GM23248 (cell line): Measurements from ENCODE around the gene KIFC3. TPM values are rescaled to one million over a fixed set of nuclear protein-coding genes. Genes with fewer than 3 reads are reported as not detected.

Source experiments
- DNase-seq: peaks from one replicate; pipeline ENCODE4 v3.0.0-alpha.2; 2015
- H2AFZ ChIP-seq: fragments of 200-600 bp; sonication (generic); 2 replicates; pipeline ENCODE4 v1.6.1; 2016; ENCODE audit warnings: antibody characterized with exemption
- H3F3A ChIP-seq: fragments of 200-600 bp; sonication (generic); 2 replicates; pipeline ENCODE4 v1.6.1; 2016; ENCODE audit warnings: mild to moderate bottlenecking, antibody characterized with exemption, mixed run types; ENCODE audit not compliant: insufficient read depth
- H3K27ac ChIP-seq: fragments of 200-600 bp; sonication (generic); 2 replicates; pipeline ENCODE4 v1.5.1; 2016; ENCODE audit warnings: mild to moderate bottlenecking
- H3K27me3 ChIP-seq: fragments of 200-600 bp; sonication (generic); replicated peaks from 2 replicates; pipeline ENCODE4 v1.6.1; 2016; ENCODE audit warnings: mild to moderate bottlenecking; ENCODE audit not compliant: insufficient read depth
- H3K36me3 ChIP-seq: fragments of 200-600 bp; sonication (generic); 2 replicates; pipeline ENCODE4 v1.6.1; 2016; ENCODE audit warnings: low read depth, mild to moderate bottlenecking
- H3K4me1 ChIP-seq: fragments of 200-600 bp; sonication (generic); 2 replicates; pipeline ENCODE4 v1.6.1; 2016; ENCODE audit warnings: mild to moderate bottlenecking; ENCODE audit not compliant: insufficient read depth
- H3K4me2 ChIP-seq: fragments of 200-600 bp; sonication (generic); one replicate; pipeline ENCODE4 v1.6.1; 2016; ENCODE audit warnings: mild to moderate bottlenecking; ENCODE audit not compliant: unreplicated experiment
- H3K4me3 ChIP-seq: fragments of 200-600 bp; sonication (generic); 2 replicates; pipeline ENCODE4 v1.5.1; 2016; ENCODE audit warnings: mild to moderate bottlenecking
- H3K79me2 ChIP-seq: fragments of 200-600 bp; sonication (generic); 2 replicates; pipeline ENCODE4 v1.6.1; 2016; ENCODE audit warnings: mild to moderate bottlenecking; ENCODE audit not compliant: insufficient read depth
- H3K9ac ChIP-seq: fragments of 200-600 bp; sonication (generic); 2 replicates; pipeline ENCODE4 v1.6.1; 2016; ENCODE audit warnings: mild to moderate bottlenecking
- H3K9me2 ChIP-seq: fragments of 200-600 bp; sonication (generic); 2 replicates; pipeline ENCODE4 v1.6.1; 2016; ENCODE audit warnings: mixed run types, mild to moderate bottlenecking, moderate library complexity; ENCODE audit not compliant: insufficient read depth
- H3K9me3 ChIP-seq: fragments of 200-600 bp; sonication (generic); one replicate; pipeline ENCODE4 v1.6.1; 2017; ENCODE audit warnings: low read depth
- H4K20me1 ChIP-seq: fragments of 200-600 bp; sonication (generic); 2 replicates; pipeline ENCODE4 v1.6.0; 2016; ENCODE audit not compliant: insufficient read depth
- EZH2 ChIP-seq: fragments of 200-600 bp; sonication (generic); IDR thresholded peaks from 2 replicates; pipeline ENCODE4 v1.6.1; 2018; ENCODE audit warnings: antibody characterized with exemption, mild to moderate bottlenecking; ENCODE audit not compliant: insufficient read depth, poor library complexity, severe bottlenecking
- EZH2phosphoT487 ChIP-seq: fragments of 200-600 bp; sonication (generic); IDR thresholded peaks from 2 replicates; pipeline ENCODE4 v1.6.1; 2018; ENCODE audit warnings: antibody characterized with exemption, moderate library complexity, mild to moderate bottlenecking, low read depth; ENCODE audit not compliant: insufficient read depth
- WGBS, 2 experiments: methylation state at CpG; one replicate each; pipeline ENCODE4 v1.1.6; 2015 to 2017; ENCODE audit warnings: low lambda C conversion rate in 2 of 2, low coverage in 1 of 2; ENCODE audit errors: missing lambda C conversion rate in 2 of 2; 5-methylcytosine and 5-hydroxymethylcytosine counted together
- in situ Hi-C: fragments of 300-500 bp; cut with MboI; formaldehyde crosslinking; loops from 2 replicates; pipeline ENCODE4 v1.15.0; 2020
- polyA plus RNA-seq: library from polyadenylated mRNA; unstranded; fragments of >200 nt; fragmentation: Nextera tagmentation; extraction: Ambion mirVana; gene quantifications from 2 replicates; pipeline ENCODE4 v1.2.1, GENCODE V29; 2016
- total RNA-seq: library from RNA; depleted of rRNA; stranded (reverse); fragments of >200 nt; shearing (Covaris generic); gene quantifications from 2 replicates; pipeline ENCODE4 v1.2.3, GENCODE V29; 2014

Gene KIFC3
- total and polyA plus RNA-seq, 2 experiments from 2014 or later, result 27.0 to 65.3 TPM

DNA sequence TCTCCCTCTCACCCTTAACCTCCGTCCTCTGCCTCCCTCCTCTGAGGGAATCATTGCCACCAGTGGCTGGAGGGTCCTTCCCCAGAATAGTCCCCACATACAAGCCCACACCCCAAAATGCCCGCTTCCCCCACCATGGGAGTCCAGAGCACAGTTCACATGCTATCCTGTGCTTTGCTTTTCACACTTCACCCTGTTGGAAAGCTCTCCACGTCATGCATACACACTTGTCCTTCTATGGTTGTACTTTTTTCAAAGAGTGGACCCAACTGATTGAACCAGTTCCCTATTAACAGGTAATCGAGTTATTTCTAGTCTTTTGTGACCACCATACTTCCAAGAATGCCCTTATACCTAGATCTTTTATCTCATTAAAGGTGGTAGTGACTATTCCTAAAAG lies 23.8 kb upstream of the KIFC3 start:
- in situ Hi-C loops, result no loop called here
- TF ChIP-seq EZH2 (no peak), EZH2phosphoT487 (no peak)
- no peaks in the 10 kb centered on the region for H3F3A ChIP-seq
- DNase-seq, result no peak
- H2AFZ ChIP-seq, result no peak overlapping the region
- 33 to 37% methylated on average over 4 of the region's 4 CpGs for WGBS, 2 experiments
- H3K4me3 ChIP-seq, result no peak overlapping the region
- H3K79me2 ChIP-seq, result no peaks in the 10 kb centered on the region
- no peak overlapping the region for H3K4me2 ChIP-seq
- H3K9me3 ChIP-seq, result no peaks in the 10 kb centered on the region
- H3K27me3 ChIP-seq, result peaks cover 23% of the 10 kb centered on the region
- H3K27ac ChIP-seq, result no peak overlapping the region
- H3K9me2 ChIP-seq, result no peaks in the 10 kb centered on the region
- no peak overlapping the region for H3K9ac ChIP-seq
- H4K20me1 ChIP-seq, result no peaks in the 10 kb centered on the region
- no peaks in the 10 kb centered on the region for H3K4me1 ChIP-seq
- H3K36me3 ChIP-seq, result no peaks in the 10 kb centered on the region

GRCh38 chr16:57825298-57826044 lies 23.2 kb upstream of the KIFC3 start:
- Histone ChIP-seq H3K27ac (no peak overlapping the region), H3K4me2 (no peak overlapping the region), H3K4me1 (no peaks in the 10 kb centered on the region), H3K4me3 (no peak overlapping the region), H3K9me3 (no peaks in the 10 kb centered on the region), H3K9ac (no peak overlapping the region), H3K9me2 (no peaks in the 10 kb centered on the region), H3F3A (no peaks in the 10 kb centered on the region), H3K36me3 (no peaks in the 10 kb centered on the region), H3K79me2 (no peaks in the 10 kb centered on the region), H4K20me1 (no peaks in the 10 kb centered on the region), H2AFZ (no peak overlapping the region), H3K27me3 (peaks cover 23% of the 10 kb centered on the region)
- in situ Hi-C loops, result no loop called here
- DNase-seq, result no peak
- TF ChIP-seq EZH2 (no peak), EZH2phosphoT487 (no peak)
- 33 to 41% methylated on average over 6 of the region's 6 CpGs for WGBS, 2 experiments

GRCh38 chr16:57824888-57825287 lies 22.6 kb upstream of the KIFC3 start:
- no peaks in the 10 kb centered on the region for H3K36me3 ChIP-seq
- no peaks in the 10 kb centered on the region for H3K4me1 ChIP-seq
- H3K9me3 ChIP-seq, result no peaks in the 10 kb centered on the region
- H2AFZ ChIP-seq, result no peak overlapping the region
- no peak overlapping the region for H3K4me2 ChIP-seq
- no peaks in the 10 kb centered on the region for H3K9me2 ChIP-seq
- H3K9ac ChIP-seq, result no peak overlapping the region
- no peak for TF ChIP-seq EZH2
- no peak for TF ChIP-seq EZH2phosphoT487
- H3K27me3 ChIP-seq, result peaks cover 23% of the 10 kb centered on the region
- H3K27ac ChIP-seq, result no peak overlapping the region
- H3F3A ChIP-seq, result no peaks in the 10 kb centered on the region
- no peaks in the 10 kb centered on the region for H3K79me2 ChIP-seq
- DNase-seq, result no peak
- in situ Hi-C loops, result no loop called here
- H4K20me1 ChIP-seq, result no peaks in the 10 kb centered on the region
- WGBS, 2 experiments, result 65 to 66% methylated on average over 2 of the region's 2 CpGs
- no peak overlapping the region for H3K4me3 ChIP-seq

DNA sequence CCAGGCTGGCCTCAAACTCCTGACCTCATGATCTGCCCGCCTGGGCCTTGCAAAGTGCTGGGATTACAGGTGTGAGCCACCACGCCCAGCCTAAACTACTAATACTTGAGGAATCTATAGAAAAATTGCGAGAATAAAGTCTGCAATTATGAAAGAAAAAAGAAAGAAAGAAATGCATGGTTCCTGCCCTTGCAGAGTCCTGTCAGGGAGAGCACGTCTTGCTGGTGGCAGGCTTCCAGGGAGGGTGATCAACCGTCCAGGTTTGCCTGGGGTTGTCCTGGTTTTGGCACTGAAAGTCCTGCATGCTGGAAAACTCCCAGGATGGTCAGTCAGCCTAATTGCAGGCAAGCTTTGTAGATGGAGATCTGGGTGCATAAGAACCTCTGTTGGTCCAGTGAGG lies 21.5 kb upstream of the KIFC3 start:
- Histone ChIP-seq H3K9ac (no peak overlapping the region), H3K36me3 (no peaks in the 10 kb centered on the region), H4K20me1 (no peaks in the 10 kb centered on the region), H3K4me3 (no peak overlapping the region), H3K4me1 (no peaks in the 10 kb centered on the region), H3K9me3 (no peaks in the 10 kb centered on the region), H3F3A (no peaks in the 10 kb centered on the region), H3K27me3 (peaks cover 23% of the 10 kb centered on the region), H3K4me2 (no peak overlapping the region), H3K9me2 (no peaks in the 10 kb centered on the region), H3K27ac (no peak overlapping the region), H2AFZ (no peak overlapping the region), H3K79me2 (no peaks in the 10 kb centered on the region)
- no peak for DNase-seq
- no peak for TF ChIP-seq EZH2
- no peak for TF ChIP-seq EZH2phosphoT487
- in situ Hi-C loops, result no loop called here
- 45 to 52% methylated on average over 5 of the region's 5 CpGs for WGBS, 2 experiments

- Histone ChIP-seq H3F3A (no peaks in the 10 kb centered on the region), H3K9me2 (no peaks in the 10 kb centered on the region), H3K27me3 (peaks cover 23% of the 10 kb centered on the region), H4K20me1 (no peaks in the 10 kb centered on the region), H3K4me3 (no peak overlapping the region), H3K4me1 (no peaks in the 10 kb centered on the region), H3K79me2 (no peaks in the 10 kb centered on the region), H3K36me3 (no peaks in the 10 kb centered on the region), H3K9ac (no peak overlapping the region), H3K9me3 (no peaks in the 10 kb centered on the region), H2AFZ (no peak overlapping the region), H3K27ac (no peak overlapping the region), H3K4me2 (no peak overlapping the region)
- TF ChIP-seq EZH2, result no peak
- TF ChIP-seq EZH2phosphoT487, result no peak
- in situ Hi-C loops, result no loop called here
- WGBS, 2 experiments, result 67 to 73% methylated on average over 2 of the region's 2 CpGs
- DNase-seq, result no peak
Observed at GRCh38 chr16:57822856-57823255, 20.6 kb upstream of the KIFC3 start.
